GM19463 (cell line): ENCODE results near the gene PIGK.

Experiments used
- ATAC-seq: cut with Tn5 transposase; IDR thresholded peaks from one replicate; pipeline ENCODE4 v1.9.1; 2021; ENCODE audit warnings: mild to moderate bottlenecking, moderate library complexity; ENCODE audit not compliant: unreplicated experiment

The PIGK gene

DNA sequence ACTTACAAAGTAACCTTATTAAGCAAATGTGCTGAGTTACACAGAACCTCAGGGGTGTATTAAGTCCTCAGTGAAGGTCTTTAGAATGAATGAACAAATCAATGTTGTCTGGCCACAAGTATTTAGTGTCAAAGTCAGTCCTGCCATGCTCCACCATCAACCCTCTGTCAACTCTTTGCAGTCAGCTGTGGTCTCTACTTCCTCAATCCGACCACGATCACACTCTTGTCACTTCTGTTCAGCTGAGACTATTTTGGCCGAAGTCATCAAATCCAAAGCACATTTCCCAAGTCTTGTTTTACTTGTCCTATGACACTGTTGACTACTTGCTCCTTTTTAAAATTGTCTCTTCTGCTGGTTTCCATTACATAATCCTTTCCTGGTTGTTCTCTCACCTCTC is 178.4 kb downstream of the PIGK start:
- ATAC-seq: no peak

DNA sequence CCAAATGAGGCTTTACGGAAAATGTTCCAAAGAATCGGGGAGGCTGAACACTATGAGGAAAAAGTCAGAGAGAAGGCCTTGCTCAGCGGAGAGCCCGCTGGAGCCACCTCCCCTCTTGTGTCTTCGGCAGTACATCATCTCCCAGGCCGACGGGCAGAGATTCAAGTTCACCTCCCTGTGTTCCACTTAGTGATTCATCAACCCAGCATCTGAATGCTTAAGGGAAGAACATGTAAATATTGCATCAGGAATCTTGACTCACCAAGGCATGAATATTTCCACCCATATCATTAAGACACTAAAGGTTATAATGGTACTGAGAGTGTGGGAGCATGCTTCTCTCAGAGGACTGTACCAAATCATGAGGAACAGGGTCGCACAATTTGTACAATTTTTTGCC is 179.5 kb downstream of the PIGK start:
- ATAC-seq: no peak

DNA sequence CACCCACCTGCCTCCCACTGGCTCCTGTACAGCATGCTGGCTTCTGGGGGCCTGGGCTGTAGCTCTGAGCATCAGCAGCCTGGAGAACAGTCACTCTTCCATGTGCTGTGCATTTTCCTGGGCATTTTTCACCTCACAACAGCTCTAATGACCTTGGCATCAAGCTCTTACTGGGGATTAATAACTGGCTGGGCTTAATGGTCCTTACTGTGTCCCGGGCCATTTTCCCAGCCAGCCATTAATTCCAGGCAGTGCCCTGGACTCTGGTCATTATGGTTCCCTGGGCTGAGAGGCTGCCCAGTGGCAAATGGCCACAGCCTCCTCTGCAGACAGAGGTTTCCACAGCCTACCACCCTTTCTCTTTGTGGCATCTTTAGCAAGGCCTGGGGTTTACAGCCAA is 180.1 kb downstream of the PIGK start:
- no peak for ATAC-seq
